ENCODE data around the gene SATB1. TPM values are rescaled to one million over a fixed set of nuclear protein-coding genes. Genes with fewer than 3 reads are reported as not detected.

Gene SATB1
- total RNA-seq, 1 donor from 2014 or later: 4.4 TPM

GRCh38 chr3:18443665-18444594 is 18.8 kb upstream of the SATB1 start:
- Mint-ChIP-seq H3K4me1 (ENCODE audit: low read depth) (peaks cover 15% of the 10 kb centered on the region), H3K4me3 (ENCODE audit: unreplicated experiment) (peak overlapping the region; percentile 69)

DNA sequence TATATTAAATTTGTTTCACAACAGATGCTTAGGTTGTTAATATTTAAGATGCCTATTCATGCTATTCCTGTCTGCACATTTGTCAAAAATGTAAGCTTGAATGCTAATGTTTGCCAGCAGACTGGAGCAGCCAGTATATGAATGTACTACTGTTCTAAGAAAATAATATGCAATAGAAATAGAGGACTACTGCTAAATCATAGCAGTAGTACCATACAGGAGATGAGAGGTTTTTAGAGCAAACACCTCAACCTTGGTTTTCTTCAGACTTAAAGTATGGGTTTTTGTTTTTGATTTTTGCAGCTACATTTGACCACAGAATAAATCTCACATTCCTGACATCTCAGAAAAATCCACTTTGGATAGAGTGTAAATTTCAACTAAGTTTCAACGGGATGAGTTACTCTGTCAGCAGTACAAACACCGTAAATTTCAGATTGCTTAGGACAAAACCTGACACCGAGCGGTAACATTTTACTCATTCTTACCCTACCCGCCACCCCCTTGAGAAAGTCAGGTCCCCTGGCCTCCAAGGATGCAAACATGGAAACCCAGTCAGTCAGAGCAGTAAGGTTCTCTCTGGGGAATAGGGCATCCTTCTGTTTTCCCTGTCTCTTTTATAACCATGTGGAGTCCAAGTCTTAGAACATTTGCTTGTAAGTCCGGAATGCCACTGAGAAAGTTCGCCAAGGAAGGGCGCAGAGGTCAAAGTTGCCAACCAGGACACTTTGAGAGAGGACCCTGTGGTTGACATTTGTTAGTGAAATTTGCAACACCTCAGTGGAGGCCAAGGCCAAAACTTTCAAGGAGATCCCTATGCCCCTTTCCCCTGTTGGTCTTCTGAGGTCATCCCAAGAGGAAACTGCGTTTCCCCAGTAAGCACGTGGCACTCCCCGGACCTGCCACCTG is 17.9 kb upstream of the SATB1 start:
- TF ChIP-seq, protein P1, sequence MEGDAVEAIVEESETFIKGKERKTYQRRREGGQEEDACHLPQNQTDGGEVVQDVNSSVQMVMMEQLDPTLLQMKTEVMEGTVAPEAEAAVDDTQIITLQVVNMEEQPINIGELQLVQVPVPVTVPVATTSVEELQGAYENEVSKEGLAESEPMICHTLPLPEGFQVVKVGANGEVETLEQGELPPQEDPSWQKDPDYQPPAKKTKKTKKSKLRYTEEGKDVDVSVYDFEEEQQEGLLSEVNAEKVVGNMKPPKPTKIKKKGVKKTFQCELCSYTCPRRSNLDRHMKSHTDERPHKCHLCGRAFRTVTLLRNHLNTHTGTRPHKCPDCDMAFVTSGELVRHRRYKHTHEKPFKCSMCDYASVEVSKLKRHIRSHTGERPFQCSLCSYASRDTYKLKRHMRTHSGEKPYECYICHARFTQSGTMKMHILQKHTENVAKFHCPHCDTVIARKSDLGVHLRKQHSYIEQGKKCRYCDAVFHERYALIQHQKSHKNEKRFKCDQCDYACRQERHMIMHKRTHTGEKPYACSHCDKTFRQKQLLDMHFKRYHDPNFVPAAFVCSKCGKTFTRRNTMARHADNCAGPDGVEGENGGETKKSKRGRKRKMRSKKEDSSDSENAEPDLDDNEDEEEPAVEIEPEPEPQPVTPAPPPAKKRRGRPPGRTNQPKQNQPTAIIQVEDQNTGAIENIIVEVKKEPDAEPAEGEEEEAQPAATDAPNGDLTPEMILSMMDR (IDR thresholded peaks at IDR 0.05): no peak
- Mint-ChIP-seq H3K27ac (ENCODE audit: unreplicated experiment) (no peak overlapping the region), H3K4me1 (ENCODE audit: low read depth) (peaks cover 15% of the 10 kb centered on the region), H3K27me3 (ENCODE audit: low read depth) (peaks cover 68% of the 10 kb centered on the region), H3K4me3 (ENCODE audit: unreplicated experiment) (no peak overlapping the region), H3K36me3 (ENCODE audit: low read depth) (no peaks in the 10 kb centered on the region), H3K9me3 (ENCODE audit: low read depth) (no peaks in the 10 kb centered on the region)
- no peak for DNase-seq (ENCODE audit: low spot score)

More at GRCh38 chr3:18443665-18444594, 18.8 kb upstream of the SATB1 start:
- Mint-ChIP-seq H3K27ac (ENCODE audit: unreplicated experiment) (no peak overlapping the region), H3K27me3 (ENCODE audit: low read depth) (peaks cover 61% of the 10 kb centered on the region), H3K36me3 (ENCODE audit: low read depth) (no peaks in the 10 kb centered on the region), H3K9me3 (ENCODE audit: low read depth) (peaks cover 4% of the 10 kb centered on the region)
- peak; percentile 91 for DNase-seq (ENCODE audit: low spot score)
- TF ChIP-seq, protein P1 (IDR thresholded peaks at IDR 0.05): no peak

- no peak overlapping the region for H3K27ac Mint-ChIP-seq (ENCODE audit: unreplicated experiment)
- TF ChIP-seq, protein P1 (IDR thresholded peaks at IDR 0.05): no peak
- peaks cover 62% of the 10 kb centered on the region for H3K27me3 Mint-ChIP-seq (ENCODE audit: low read depth)
- no peaks in the 10 kb centered on the region for H3K9me3 Mint-ChIP-seq (ENCODE audit: low read depth)
- DNase-seq (ENCODE audit: low spot score): no peak
- H3K36me3 Mint-ChIP-seq (ENCODE audit: low read depth): no peaks in the 10 kb centered on the region
- H3K4me1 Mint-ChIP-seq (ENCODE audit: low read depth): peaks cover 15% of the 10 kb centered on the region
- no peak overlapping the region for H3K4me3 Mint-ChIP-seq (ENCODE audit: unreplicated experiment)
Measured at GRCh38 chr3:18441551-18441950, 16.4 kb upstream of the SATB1 start.

DNA sequence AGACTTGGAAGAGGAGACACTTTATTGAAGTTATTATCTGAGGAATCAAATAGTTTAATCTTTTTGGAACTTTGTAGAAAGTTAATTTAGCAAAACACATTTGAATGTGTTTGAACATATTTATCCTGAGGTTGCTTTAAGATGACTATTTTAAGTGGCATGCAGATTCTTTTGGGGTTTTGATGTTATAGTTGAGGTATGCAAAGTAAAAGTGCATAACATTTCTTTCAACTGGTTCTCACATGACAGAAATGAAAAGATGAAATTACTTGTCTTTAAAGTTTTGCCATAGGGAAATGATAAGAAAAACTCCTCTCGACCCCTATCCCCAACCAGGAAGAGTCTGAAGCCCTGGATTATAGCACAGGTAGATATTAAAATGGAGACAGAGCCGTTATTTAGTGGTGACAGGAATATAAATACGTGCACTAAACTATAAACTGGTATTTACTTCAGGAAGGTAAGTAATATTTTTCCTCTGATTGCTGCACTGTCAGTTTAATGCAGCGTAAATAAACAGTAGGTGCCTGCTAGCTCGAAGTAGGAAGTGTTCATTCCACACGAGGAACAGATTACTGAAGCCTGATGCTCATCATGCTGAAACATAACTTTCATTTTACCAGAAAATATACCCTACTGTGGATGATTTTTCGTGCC is 15.1 kb upstream of the SATB1 start:
- Mint-ChIP-seq H3K4me3 (ENCODE audit: unreplicated experiment) (no peak overlapping the region), H3K36me3 (ENCODE audit: low read depth) (no peaks in the 10 kb centered on the region), H3K9me3 (ENCODE audit: low read depth) (no peaks in the 10 kb centered on the region), H3K27me3 (ENCODE audit: low read depth) (peaks cover 61% of the 10 kb centered on the region), H3K27ac (ENCODE audit: unreplicated experiment) (no peak overlapping the region), H3K4me1 (ENCODE audit: low read depth) (peaks cover 11% of the 10 kb centered on the region)
- TF ChIP-seq, protein P1 (IDR thresholded peaks at IDR 0.05): no peak
- DNase-seq (ENCODE audit: low spot score): no peak

All from chondrocyte (in vitro differentiated cells).